ENCODE results near the gene SMNDC1.

GRCh38 chr10:110317866-110318850 lies 13.4 kb upstream of the SMNDC1 start:
- TF ChIP-seq, protein P1, sequence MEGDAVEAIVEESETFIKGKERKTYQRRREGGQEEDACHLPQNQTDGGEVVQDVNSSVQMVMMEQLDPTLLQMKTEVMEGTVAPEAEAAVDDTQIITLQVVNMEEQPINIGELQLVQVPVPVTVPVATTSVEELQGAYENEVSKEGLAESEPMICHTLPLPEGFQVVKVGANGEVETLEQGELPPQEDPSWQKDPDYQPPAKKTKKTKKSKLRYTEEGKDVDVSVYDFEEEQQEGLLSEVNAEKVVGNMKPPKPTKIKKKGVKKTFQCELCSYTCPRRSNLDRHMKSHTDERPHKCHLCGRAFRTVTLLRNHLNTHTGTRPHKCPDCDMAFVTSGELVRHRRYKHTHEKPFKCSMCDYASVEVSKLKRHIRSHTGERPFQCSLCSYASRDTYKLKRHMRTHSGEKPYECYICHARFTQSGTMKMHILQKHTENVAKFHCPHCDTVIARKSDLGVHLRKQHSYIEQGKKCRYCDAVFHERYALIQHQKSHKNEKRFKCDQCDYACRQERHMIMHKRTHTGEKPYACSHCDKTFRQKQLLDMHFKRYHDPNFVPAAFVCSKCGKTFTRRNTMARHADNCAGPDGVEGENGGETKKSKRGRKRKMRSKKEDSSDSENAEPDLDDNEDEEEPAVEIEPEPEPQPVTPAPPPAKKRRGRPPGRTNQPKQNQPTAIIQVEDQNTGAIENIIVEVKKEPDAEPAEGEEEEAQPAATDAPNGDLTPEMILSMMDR (IDR thresholded peaks at IDR 0.05; ENCODE audit: low read depth, low read length): no peak
- no peak for TF ChIP-seq EZH2phosphoT487 (IDR thresholded peaks at IDR 0.05; ENCODE audit: low read depth)

All from OCI-LY3 (cell line).